ENCODE measurements around the gene GRIN3A.
A peak's percentile ranks its signal among the peaks of the same experiment; 100 is the strongest.
"Not testable (repeated sequence)": the region's sequence is repeated elsewhere in the genome, so short reads cannot be mapped to it uniquely, and the experiment has no call there.

Gene GRIN3A

GRCh38 chr9:101738566-101739183 is at the start of gene GRIN3A:
TSS of gene GRIN3A (minus strand) at chr9:101738647. CDS start at chr9:101737979, 668 bp downstream.
- DNase-seq (ENCODE audit: low spot score): peak; percentile 6

GRCh38 chr9:101787891-101788290 is 49.4 kb upstream of the GRIN3A start:
- DNase-seq (ENCODE audit: low spot score): no peak

DNA sequence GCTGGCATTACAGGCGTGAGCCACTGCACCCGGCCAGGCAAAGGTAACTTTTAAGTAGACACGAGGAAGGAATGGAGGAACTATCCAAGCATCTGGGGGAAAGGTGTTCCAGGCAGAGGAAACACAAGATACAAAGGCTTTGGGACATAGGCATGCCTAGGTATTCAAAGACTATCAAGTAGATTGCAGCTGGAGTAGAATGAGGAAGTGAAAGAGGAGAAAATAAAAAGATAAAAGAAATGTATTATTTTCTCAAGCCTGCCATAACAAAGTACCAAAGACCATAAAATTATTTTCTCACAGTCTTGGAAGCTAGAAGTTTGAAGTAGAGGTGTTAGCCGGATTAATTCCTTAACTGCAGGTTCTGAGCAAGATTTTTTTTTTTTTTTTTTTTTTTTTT is 39.9 kb upstream of the GRIN3A start:
- no peak for DNase-seq (ENCODE audit: low spot score)

GRCh38 chr9:101764472-101764871 is 26.0 kb upstream of the GRIN3A start:
- no peak for DNase-seq (ENCODE audit: low spot score)

DNA sequence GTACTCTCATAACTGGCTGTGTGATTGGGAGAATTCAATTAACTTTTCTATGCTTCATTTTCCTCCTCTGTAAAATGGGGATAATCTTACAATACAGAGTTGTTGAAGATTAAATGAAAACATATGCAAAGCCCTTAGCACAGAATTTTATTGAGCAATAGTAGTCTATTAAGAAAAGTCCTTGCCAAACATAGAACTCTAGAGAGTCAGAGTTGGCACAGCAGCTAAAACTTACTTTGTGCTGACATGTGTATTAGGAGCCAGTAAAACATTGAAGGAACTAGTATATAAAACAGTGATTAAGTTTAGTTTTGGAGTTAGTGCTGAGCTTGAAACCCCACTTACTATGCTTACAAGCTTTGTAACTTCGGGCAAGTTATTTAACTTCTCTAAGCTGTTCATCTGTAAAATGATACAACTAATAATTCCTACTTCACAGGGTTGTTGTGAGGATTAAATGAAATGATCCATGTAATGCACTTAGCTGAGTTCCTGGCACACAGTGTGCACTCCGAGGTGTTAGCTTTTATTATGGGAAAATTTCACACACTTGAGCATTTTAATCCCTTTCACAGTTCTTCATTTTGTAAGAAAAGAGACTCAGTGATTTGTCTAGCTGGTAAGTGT is 20.0 kb upstream of the GRIN3A start:
- no peak for DNase-seq (ENCODE audit: low spot score)

GRCh38 chr9:101753716-101754115 is 15.3 kb upstream of the GRIN3A start:
- no peak for DNase-seq (ENCODE audit: low spot score)

GRCh38 chr9:101751895-101752294 is 13.4 kb upstream of the GRIN3A start:
- no peak for DNase-seq (ENCODE audit: low spot score)

- DNase-seq (ENCODE audit: low spot score): no peak
Measured at GRCh38 chr9:101739311-101739710, 864 bp upstream of the GRIN3A start.

DNA sequence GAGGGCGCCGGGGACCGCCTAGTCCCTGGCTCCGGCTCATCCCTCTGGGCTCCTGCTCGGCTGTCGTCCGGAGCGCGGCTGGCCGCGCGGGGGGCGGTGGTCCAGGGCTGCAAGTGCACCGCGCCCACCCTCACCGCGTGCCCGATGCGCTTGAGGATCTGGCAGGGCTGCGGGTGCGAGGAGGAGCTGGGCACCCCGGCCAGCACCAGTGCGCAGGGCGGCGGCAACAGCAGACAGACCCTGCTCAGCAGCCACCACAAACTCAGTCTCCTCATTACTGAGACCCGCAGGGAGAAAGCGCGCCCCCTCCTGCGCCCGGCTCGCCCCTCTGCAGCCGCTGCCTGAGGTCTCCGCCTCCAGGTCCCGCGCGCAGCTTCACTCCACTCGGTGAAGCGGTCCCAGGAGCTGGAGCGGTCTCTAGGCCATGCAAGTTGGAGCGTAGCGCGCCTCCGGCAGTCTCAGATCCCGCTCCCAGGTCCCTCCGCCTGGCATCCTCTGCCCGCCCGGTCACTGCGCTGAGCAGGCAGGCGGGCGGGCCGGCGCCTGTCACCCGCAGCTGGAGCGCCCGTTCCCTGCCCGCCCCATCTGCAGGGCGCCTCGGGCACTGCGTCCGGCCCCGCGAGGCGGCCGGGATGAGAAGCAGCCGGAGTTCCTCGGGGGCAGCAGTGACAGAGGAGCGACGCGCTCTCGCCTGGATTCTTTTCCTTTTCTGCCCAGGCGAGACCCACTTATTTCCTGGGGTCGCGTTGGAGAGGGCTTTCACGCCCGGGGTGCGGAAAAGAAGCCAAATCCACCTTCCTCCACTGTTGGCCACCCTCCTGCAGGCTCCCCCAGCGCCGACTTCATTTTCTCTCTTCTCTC is 512 bp downstream of the GRIN3A start:
- peak; percentile 7 for DNase-seq (ENCODE audit: low spot score)

DNA sequence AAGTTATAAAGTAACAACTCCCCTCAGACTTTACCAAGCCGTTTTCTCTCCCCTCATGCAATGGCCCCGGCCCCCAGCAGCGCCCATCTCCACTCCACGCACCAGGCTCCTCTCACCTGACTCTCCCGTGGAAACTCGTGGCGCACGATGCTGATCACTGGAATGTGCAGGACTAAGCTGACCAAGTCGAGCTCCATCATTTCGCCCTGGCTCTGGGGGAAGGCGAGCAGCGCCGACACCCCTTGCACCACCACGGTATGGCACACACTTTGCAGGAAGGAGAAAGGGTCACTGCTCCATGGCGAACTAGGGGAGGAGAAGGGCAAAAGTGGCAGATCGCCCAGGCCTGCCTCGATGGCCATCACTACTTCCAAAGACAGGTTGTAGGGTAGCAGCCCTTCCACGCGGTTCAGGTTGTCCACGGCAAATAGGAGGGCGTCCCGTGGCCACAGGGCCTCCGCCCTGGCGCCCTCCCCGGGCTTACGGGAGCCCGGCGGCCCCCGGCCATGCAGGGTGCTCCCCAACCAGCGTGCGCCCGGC is 1.2 kb downstream of the GRIN3A start:
- DNase-seq (ENCODE audit: low spot score): no peak

DNA sequence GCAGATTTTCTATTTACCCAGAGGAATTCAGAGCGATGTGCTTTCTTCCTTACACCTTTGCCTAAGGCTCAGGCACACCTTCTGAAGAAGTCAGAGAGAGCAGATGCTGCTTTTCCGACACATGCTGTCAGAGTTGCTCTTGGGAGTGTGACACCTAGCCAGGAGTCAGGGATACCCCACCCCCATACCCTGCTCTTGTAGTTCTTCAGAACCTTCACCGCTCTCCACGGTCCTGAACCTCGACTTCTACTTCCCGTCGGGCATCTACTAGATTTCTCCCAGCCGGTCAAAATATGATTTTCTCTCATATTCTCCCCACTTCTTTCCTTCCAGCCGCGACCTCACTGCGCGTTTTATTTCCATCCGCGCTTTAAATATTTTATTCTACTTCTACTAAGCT is 1.7 kb downstream of the GRIN3A start:
- DNase-seq (ENCODE audit: low spot score): no peak

DNA sequence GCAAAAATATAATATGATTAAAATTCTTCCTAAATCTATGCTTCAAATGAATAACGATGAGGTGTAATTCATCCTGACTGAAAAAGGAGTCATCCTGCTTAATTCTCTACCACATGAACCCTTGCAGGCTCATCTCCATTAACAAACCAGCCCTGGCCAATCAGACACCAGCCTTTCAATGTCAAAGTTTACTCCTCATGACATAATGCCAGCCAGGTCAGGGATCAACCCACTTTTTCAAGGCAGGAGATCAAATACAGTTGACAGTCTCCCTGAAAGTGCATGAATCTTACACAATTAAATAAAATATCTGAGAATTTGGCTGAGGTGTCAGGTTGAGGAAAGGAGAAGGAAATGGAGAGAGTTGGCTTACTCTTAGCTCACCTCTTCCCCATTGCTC is 7.0 kb downstream of the GRIN3A start:
- no peak for DNase-seq (ENCODE audit: low spot score)

DNA sequence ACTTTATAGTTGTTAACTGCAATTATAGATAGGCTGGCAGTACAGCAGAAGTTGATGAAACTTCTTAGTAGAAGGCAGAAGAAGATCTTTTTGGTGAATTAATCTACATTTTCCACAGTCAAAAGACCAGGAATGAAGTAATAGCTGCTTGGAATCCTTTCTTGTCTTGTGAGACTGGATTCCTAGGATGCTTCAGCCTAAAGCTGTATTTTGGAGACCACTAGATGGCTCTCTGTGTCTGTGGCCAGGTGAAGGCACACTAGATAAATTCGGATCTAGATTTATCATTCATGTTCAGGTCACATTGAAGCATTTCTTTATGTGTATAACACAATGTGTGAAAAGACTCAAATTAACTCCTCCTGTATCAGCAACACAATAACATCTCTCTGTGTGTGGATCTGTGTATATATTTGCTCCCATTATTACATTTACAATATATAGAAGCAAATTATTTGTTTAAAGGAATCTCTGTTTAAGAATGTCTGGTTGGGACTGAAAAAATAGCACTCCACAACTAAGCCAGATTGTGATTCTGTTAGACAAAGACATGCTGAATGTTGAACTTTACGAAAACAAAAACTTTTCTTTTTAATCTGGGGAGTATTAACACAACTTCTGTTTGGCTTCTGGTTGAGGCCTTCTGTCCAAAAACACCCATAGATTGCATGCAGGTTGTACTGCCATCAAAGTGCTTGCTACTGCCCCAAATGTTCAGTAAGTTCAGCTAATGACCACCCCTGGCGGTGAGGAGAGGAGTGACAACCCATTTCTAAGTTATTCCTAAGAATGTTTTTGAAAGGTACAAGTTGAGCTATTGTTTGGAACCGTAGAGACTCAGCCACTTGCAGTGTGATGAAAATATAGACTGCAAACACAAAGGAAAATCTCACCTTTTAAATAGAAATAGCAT is 10.6 kb downstream of the GRIN3A start:
- peak; percentile 20 for DNase-seq (ENCODE audit: low spot score)

GRCh38 chr9:101724271-101724670 is 14.2 kb downstream of the GRIN3A start:
- DNase-seq (ENCODE audit: low spot score): not testable (repeated sequence)

- no peak for DNase-seq (ENCODE audit: low spot score)
Measured at GRCh38 chr9:101718192-101718591, 20.3 kb downstream of the GRIN3A start.

DNA sequence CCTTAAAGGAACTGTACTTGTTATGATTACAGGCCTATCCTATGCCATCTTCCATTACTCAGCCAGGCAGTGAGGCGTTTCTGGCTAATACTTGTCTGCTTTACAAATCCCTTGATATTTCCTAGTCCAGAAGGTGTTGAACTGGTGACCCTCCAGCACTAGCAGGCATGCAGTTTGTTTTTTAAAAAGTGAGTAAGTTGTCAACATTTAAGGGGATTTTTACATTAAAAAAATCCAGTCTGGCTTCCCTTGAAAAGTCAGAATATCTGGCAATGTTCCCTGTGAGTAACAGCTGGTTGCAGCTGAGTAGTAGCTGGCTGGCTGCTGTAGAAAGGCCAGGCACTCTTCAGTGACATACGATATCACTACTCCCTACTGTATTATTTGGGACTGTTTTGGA is 21.8 kb downstream of the GRIN3A start:
- no peak for DNase-seq (ENCODE audit: low spot score)

GRCh38 chr9:101711330-101711941 is 27.0 kb downstream of the GRIN3A start:
- peak; percentile 11 for DNase-seq (ENCODE audit: low spot score)

DNA sequence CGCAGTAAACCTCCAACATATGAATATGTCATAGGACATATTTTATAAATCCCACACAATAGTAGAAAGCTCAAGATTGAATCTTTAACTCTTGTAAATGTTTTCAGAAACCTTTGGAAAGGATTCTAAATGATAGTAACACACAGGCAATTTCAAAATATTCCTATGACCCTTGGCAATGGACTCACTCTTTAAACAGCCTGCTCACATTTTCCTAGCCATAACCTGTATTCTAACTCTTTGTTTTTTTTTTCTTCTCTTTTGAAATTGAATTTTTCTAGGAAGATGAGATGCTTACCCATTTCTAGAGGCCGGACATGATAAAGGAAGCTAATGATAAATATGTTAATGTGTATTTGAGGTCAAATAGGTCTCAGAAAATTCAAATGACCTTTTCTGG is 29.6 kb downstream of the GRIN3A start:
- DNase-seq (ENCODE audit: low spot score): no peak

DNA sequence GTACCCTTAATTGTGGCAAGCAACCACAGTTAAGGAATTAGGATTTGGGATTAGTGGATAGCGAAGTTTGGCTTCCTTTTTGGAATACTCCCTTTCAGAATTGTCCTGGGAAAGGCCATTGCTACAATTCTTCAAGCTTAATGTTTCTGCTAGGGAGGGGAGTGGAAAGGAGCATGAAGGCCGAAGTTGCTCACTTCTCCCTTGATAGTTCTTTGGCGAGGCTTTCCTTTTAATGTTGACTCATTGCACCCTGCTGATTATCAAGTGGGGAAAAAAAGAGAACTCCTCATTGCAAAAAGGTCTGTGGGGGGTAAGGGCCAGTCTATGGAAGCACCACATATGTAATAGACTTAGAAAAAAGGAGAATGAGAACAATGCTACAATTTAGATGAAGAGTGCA is 30.7 kb downstream of the GRIN3A start:
- no peak for DNase-seq (ENCODE audit: low spot score)

DNA sequence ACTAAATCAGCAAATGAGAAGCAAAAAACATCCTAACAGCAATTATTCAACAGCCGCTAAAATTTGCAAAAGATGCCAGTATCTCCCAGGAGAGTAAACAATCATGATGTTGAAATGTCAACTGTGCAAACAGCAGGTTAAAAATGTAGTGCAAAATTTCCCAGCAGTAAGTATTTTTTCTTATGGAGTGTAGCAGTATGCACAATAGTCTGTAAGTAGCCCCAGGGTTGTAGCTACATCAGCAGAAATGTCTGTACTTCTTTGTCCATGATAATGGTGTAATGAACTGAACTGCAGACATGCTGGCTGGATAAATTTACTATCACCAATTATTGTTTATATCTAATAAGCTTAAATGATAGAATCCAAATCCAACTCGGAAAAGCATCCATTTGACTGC is 31.4 kb downstream of the GRIN3A start:
- DNase-seq (ENCODE audit: low spot score): no peak

- DNase-seq (ENCODE audit: low spot score): no peak
Measured at GRCh38 chr9:101706261-101706798, 32.1 kb downstream of the GRIN3A start.

Measured in AG08395 (cell line).